ENCODE results near the gene SLC3A2. TPM values are rescaled to one million over a fixed set of nuclear protein-coding genes. Genes with fewer than 3 reads are reported as not detected.

The SLC3A2 gene
- total and polyA plus RNA-seq, 2 of the 13 experiments (the other 11 are each of a cell fraction or from before 2014, with no cell fraction given) = 213 to 226 TPM

GRCh38 chr11:62895501-62895900 is 14.8 kb downstream of the SLC3A2 start (continued):
- no peak for TF ChIP-seq ZHX2 (IDR thresholded peaks at IDR 0.05; ENCODE audit: low read depth)
- TF ChIP-seq ZHX2 (CRISPR knock-in tag; IDR thresholded peaks at IDR 0.05; ENCODE audit: borderline replicate concordance) = no peak
- TF ChIP-seq NR2F1 (CRISPR knock-in tag; IDR thresholded peaks at IDR 0.05) = no peak
- TF ChIP-seq ZBED4 (CRISPR knock-in tag; IDR thresholded peaks at IDR 0.05; ENCODE audit: borderline replicate concordance) = no peak
- no peak for TF ChIP-seq ZNF597 (CRISPR knock-in tag; IDR thresholded peaks at IDR 0.05)
- no peak for TF ChIP-seq ZSCAN22 (CRISPR knock-in tag; IDR thresholded peaks at IDR 0.05)
- no peak for TF ChIP-seq SATB2 (CRISPR knock-in tag; IDR thresholded peaks at IDR 0.05)
- no peak for TF ChIP-seq ZNF33B (CRISPR knock-in tag; IDR thresholded peaks at IDR 0.05)
- no peak for TF ChIP-seq BORCS8-MEF2B (CRISPR knock-in tag; IDR thresholded peaks at IDR 0.05)
